GM12878 (cell line): ENCODE data around the gene RAC2. TPM values are rescaled to one million over a fixed set of nuclear protein-coding genes. Genes with fewer than 3 reads are reported as not detected.

ENCODE experiments used
- ATAC-seq: fragments of 200-7000 bp; cut with Tn5 transposase; 3 replicates; pipeline ENCODE4 v1.9.1; 2020; ENCODE audit warnings: mild to moderate bottlenecking, moderate library complexity
- BruUV-seq: library from RNA; stranded (reverse); fragments of 400-500 nt; replicated peaks from 2 replicates; lab custom pipeline; 2021; lab: Mats Ljungman, UMichigan
- CTCF ChIA-PET: fragments of 300-600 bp; sonication (Branson Sonifier 250); formaldehyde crosslinking; extraction: SDS; loops from one replicate; lab custom pipeline; 2021; ENCODE audit warnings: inconsistent platforms; lab: Yijun Ruan, JAX
- POLR2A ChIA-PET: fragments of 350-600 bp; formaldehyde crosslinking; extraction: SDS; loops from one replicate; lab custom pipeline; 2021; ENCODE audit warnings: inconsistent platforms; lab: Charles Lee
- RAD21 ChIA-PET: fragments of 300-600 bp; sonication (Branson Sonifier 250); formaldehyde crosslinking; loops from one replicate; lab custom pipeline; 2023; ENCODE audit warnings: antibody characterized with exemption; ENCODE audit not compliant: unreplicated experiment; lab: Charles Lee
- SMC1A ChIA-PET: fragments of 300-600 bp; sonication (Branson Sonifier 250); formaldehyde crosslinking; loops from one replicate; lab custom pipeline; 2023; ENCODE audit not compliant: unreplicated experiment, uncharacterized antibody; lab: Charles Lee
- DNase-seq: peaks from one replicate; pipeline ENCODE4 v3.0.0-alpha.2; 2011; ENCODE audit warnings: low read depth, low spot score
- FAIRE-seq: peaks from 3 replicates; lab custom pipeline; 2011; peaks lifted over from hg19 to GRCh38; lab: Jason Lieb, UNC
- H2AFZ ChIP-seq: 2 replicates; pipeline ENCODE4 v1.6.0; 2011; ENCODE audit warnings: low read depth, low read length, control low read depth; ENCODE audit not compliant: control insufficient read depth
- H3K27ac ChIP-seq: 2 replicates; pipeline ENCODE4 v1.5.1; 2011; ENCODE audit warnings: control low read depth; ENCODE audit not compliant: control insufficient read depth, insufficient read depth
- H3K27me3 ChIP-seq, 2 experiments: replicated peaks in 1 of 2; 2 replicates each; pipeline versions ENCODE4 v1.6.0 to v1.6.1; 2011; ENCODE audit warnings: low read length in 1 of 2; ENCODE audit not compliant: control insufficient read depth in 2 of 2, insufficient read depth in 2 of 2
- H3K36me3 ChIP-seq, 2 experiments: 2 replicates each; pipeline ENCODE4 v1.5.1; 2011; ENCODE audit warnings: low read length in 1 of 2; ENCODE audit not compliant: control insufficient read depth in 2 of 2, insufficient read depth in 2 of 2
- H3K4me1 ChIP-seq: 2 replicates; pipeline ENCODE4 v1.6.1; 2011; ENCODE audit warnings: mild to moderate bottlenecking, low read length, moderate library complexity, mixed read lengths; ENCODE audit not compliant: control insufficient read depth, insufficient read depth
- H3K4me2 ChIP-seq: 2 replicates; pipeline ENCODE4 v1.6.0; 2011; ENCODE audit warnings: control low read depth; ENCODE audit not compliant: control insufficient read depth, insufficient read depth
- H3K4me3 ChIP-seq: fragments of 200-600 bp; sonication (generic); 2 replicates; pipeline ENCODE4 v1.5.1; 2016
- H3K79me2 ChIP-seq: 2 replicates; pipeline ENCODE4 v1.6.0; 2011; ENCODE audit warnings: low read length; ENCODE audit not compliant: control insufficient read depth, insufficient read depth
- H3K9ac ChIP-seq: 2 replicates; pipeline ENCODE4 v1.8.0; 2011; ENCODE audit warnings: low read length, control low read depth, mixed read lengths; ENCODE audit not compliant: control insufficient read depth, insufficient read depth
- H3K9me3 ChIP-seq: replicated peaks from 3 replicates; pipeline ENCODE4 v1.5.1; 2011; ENCODE audit warnings: mild to moderate bottlenecking, low read length; ENCODE audit not compliant: control insufficient read depth, insufficient read depth
- H4K20me1 ChIP-seq: 2 replicates; pipeline ENCODE4 v1.6.0; 2011; ENCODE audit not compliant: control insufficient read depth, insufficient read depth
- ASH2L ChIP-seq: fragments of 300-600, 200-600 bp; sonication (generic); IDR thresholded peaks from 2 replicates; pipeline ENCODE4 v1.6.1; 2017; ENCODE audit warnings: low read depth, mild to moderate bottlenecking, borderline replicate concordance
- ATF7 ChIP-seq: fragments of 450-650 bp; IDR thresholded peaks from 2 replicates; pipeline ENCODE4 v1.6.1; 2016; ENCODE audit warnings: low read depth, mild to moderate bottlenecking
- BRCA1 ChIP-seq: IDR thresholded peaks from 2 replicates; pipeline ENCODE4 v1.6.1; 2011; ENCODE audit warnings: low read depth, low read length, improper control_type of control experiment
- CBFB ChIP-seq: IDR thresholded peaks from 2 replicates; pipeline ENCODE4 v1.6.1; 2016; ENCODE audit warnings: antibody characterized with exemption, low read depth
- CHD1 ChIP-seq: IDR thresholded peaks from 2 replicates; pipeline ENCODE4 v1.6.1; 2012; ENCODE audit warnings: low read depth, low read length, improper control_type of control experiment
- E2F8 ChIP-seq: fragments of 450-650 bp; IDR thresholded peaks from 2 replicates; pipeline ENCODE4 v1.6.1; 2018; ENCODE audit warnings: mild to moderate bottlenecking, low read depth, moderate library complexity; ENCODE audit not compliant: partially characterized antibody
- GATAD2B ChIP-seq: fragments of 450-650 bp; conservative IDR thresholded peaks from 2 replicates; pipeline ENCODE4 v1.6.1; 2017; ENCODE audit warnings: low read depth, mild to moderate bottlenecking, moderate library complexity
- IKZF2 ChIP-seq, 2 experiments: fragments of 450-650 bp; IDR thresholded peaks; 2 replicates each; pipeline ENCODE4 v1.6.1; 2017; ENCODE audit warnings: mild to moderate bottlenecking in 2 of 2, moderate library complexity in 2 of 2
- KDM1A ChIP-seq: fragments of 200-600 bp; sonication (generic); IDR thresholded peaks from 2 replicates; pipeline ENCODE4 v1.6.1; 2016; ENCODE audit warnings: borderline replicate concordance
- MTA2 ChIP-seq: fragments of 450-650 bp; IDR thresholded peaks from 2 replicates; pipeline ENCODE4 v1.6.1; 2016; ENCODE audit warnings: low read depth, mild to moderate bottlenecking, moderate library complexity
- MTA3 ChIP-seq: IDR thresholded peaks from 2 replicates; pipeline ENCODE4 v1.6.1; 2012; ENCODE audit warnings: low read length, inconsistent platforms, borderline replicate concordance
- NFIC ChIP-seq: IDR thresholded peaks from 2 replicates; pipeline ENCODE4 v1.6.1; 2012; ENCODE audit warnings: low read depth, mild to moderate bottlenecking, inconsistent platforms, low read length, moderate library complexity
- POLR2A ChIP-seq: IDR thresholded peaks from 2 replicates; pipeline ENCODE4 v1.6.1; 2011; ENCODE audit warnings: low read depth, mild to moderate bottlenecking, low read length
- RB1 ChIP-seq: fragments of 450-650 bp; formaldehyde crosslinking; IDR thresholded peaks from 2 replicates; pipeline ENCODE4 v1.6.1; 2017; ENCODE audit warnings: mild to moderate bottlenecking, borderline replicate concordance
- SMARCA5 ChIP-seq: fragments of 450-650 bp; IDR thresholded peaks from 2 replicates; pipeline ENCODE4 v1.6.1; 2017; ENCODE audit warnings: mild to moderate bottlenecking
- SREBF2 ChIP-seq: IDR thresholded peaks from 2 replicates; pipeline ENCODE4 v1.6.1; 2012; ENCODE audit warnings: mild to moderate bottlenecking, low read length
- SUPT20H ChIP-seq: IDR thresholded peaks from 2 replicates; pipeline ENCODE4 v1.6.1; 2011; ENCODE audit warnings: low read depth, mild to moderate bottlenecking, low read length, moderate library complexity, borderline replicate concordance; ENCODE audit not compliant: control insufficient read depth
- ZBTB40 ChIP-seq: fragments of 450-650 bp; IDR thresholded peaks from 2 replicates; pipeline ENCODE4 v1.6.1; 2016; ENCODE audit warnings: mild to moderate bottlenecking, moderate library complexity, borderline replicate concordance
- WGBS: methylation state at CpG from one replicate; pipeline ENCODE4 v1.1.6; 2016; ENCODE audit warnings: low lambda C conversion rate; ENCODE audit not compliant: insufficient replicate concordance, insufficient coverage; ENCODE audit errors: missing lambda C conversion rate; 5-methylcytosine and 5-hydroxymethylcytosine counted together
- in situ Hi-C: fragments of 300-500 bp; cut with MboI; formaldehyde crosslinking; loops from 9 replicates; pipeline ENCODE4 v1.14.3; 2018; ENCODE audit warnings: mixed read lengths
- intact Hi-C: fragments of 100-400 bp; cut with micrococcal nuclease; formaldehyde crosslinking; loops from one replicate; pipeline ENCODE4 v1.14.2; 2022; ENCODE audit not compliant: unreplicated experiment
- polyA plus RNA-seq, 11 experiments: library from polyadenylated mRNA; depleted of rRNA in 4 of 11; unstranded in 6 of 11; stranded (reverse) in 5 of 11; fragments of >200 nt; fragmentation: Nextera tagmentation in 4 of 11; fragmentation: Illumina TruSeq in 1 of 11; extraction: Ambion mirVana in 4 of 11; extraction: Trizol in 1 of 11; gene quantifications; 1 replicate in 1 of 11; 2 replicates in 10 of 11; pipeline versions ENCODE4 v1.2.1 to v1.2.3, GENCODE V29; 2011 to 2016; ENCODE audit warnings: inconsistent platforms in 2 of 11, missing spikeins in 2 of 11, low read depth in 1 of 11
- total RNA-seq, 4 experiments: library from RNA; depleted of rRNA in 3 of 4; stranded (reverse); fragments of >200 nt in 3 of 4; fragmentation: Illumina TruSeq in 1 of 4; extraction: Trizol in 1 of 4; gene quantifications; 2 replicates each; pipeline versions ENCODE4 v1.2.1 to v1.2.3, GENCODE V29; 2013 to 2021

Gene RAC2
- total and polyA plus RNA-seq, 10 of the 15 experiments (the other 5 are each of a cell fraction or from before 2014, with no cell fraction given) = 102 to 386 (median 304) TPM

- no peaks in the 10 kb centered on the region for H3K27me3 ChIP-seq
- H3K4me1 ChIP-seq = peaks cover 63% of the 10 kb centered on the region
- H3K9me3 ChIP-seq = peaks cover 4% of the 10 kb centered on the region; the same call in 2 of the 3 replicates
- no peak for DNase-seq
- H3K4me2 ChIP-seq = peak overlapping the region; percentile 78
- CTCF ChIA-PET = interaction anchor here (0.6 to 4.9 kb wide), 10 partner anchors 19 to 96 kb away, joined by 3 to 66 read pairs (median 4); no protein-coding TSS in a partner anchor
- RAD21 ChIA-PET = interaction anchor here (0.6 to 11.8 kb wide), 6 partner anchors 9 to 1469 kb away, joined by 3 to 196 read pairs (median 6); partner anchors contain the start of gene RAC2
- H3K36me3 ChIP-seq = peaks cover 10 to 22% of the 10 kb centered on the region in 2 experiments
- in situ Hi-C loops (loop anchor here (25.0 kb wide), 1 partner anchor 1835 kb away; the partner anchor contains the start of gene HMOX1), intact Hi-C loops (no loop called here)
- SMC1A ChIA-PET = interaction anchor here (0.9 to 5.8 kb wide), 7 partner anchors 9 to 87 kb away, joined by 3 to 87 read pairs (median 6); partner anchors contain the start of gene RAC2
- H2AFZ ChIP-seq = no peak overlapping the region
- POLR2A ChIA-PET = interaction anchor here (0.6 to 11.6 kb wide), 7 partner anchors 20 to 991 kb away, joined by 3 to 246 read pairs (median 5); partner anchors contain the start of gene RAC2
- H3K4me3 ChIP-seq = no peak overlapping the region
- H3K9ac ChIP-seq = peak overlapping the region; percentile 1; the same call in 1 of the 2 replicates
- WGBS = 9% methylated on average over 8 of the region's 8 CpGs
- peak overlapping the region; percentile 99 for H3K27ac ChIP-seq
- peak; percentile 2; the same call in 2 of the 3 replicates for ATAC-seq
- peaks cover 26% of the 10 kb centered on the region for H3K79me2 ChIP-seq
- no peaks in the 10 kb centered on the region for H4K20me1 ChIP-seq
- no peak for FAIRE-seq
- BruUV-seq = no TSS peak
- TF ChIP-seq POLR2A (peak; percentile 29; the same call in 1 of the 2 replicates), E2F8 (no peak), SMARCA5 (peak; percentile 78; the same call in 1 of the 2 replicates), MTA2 (0 out of 2 replicates have a peak, but pooled peaks have one; percentile 10), RB1 (no peak), ASH2L (no peak), ZBTB40 (no peak), GATAD2B (0 out of 2 replicates have a peak, but pooled peaks have one; percentile 48), BRCA1 (no peak), SUPT20H (no peak), IKZF2 (IDR thresholded peaks at IDR 0.05) (0 out of 4 replicates have a peak, but pooled peaks of 1 of the 2 experiments have one; percentile 20), MTA3 (peak; percentile 19; the same call in 1 of the 2 replicates), NFIC (no peak; the same call in 1 of the 2 replicates), KDM1A (no peak), CHD1 (no peak), SREBF2 (no peak), ATF7 (peak; percentile 30; the same call in 1 of the 2 replicates), CBFB (no peak)
Observed at GRCh38 chr22:37222440-37222971, 21.6 kb downstream of the RAC2 start.
